HUES6 (cell line): ENCODE data around the gene OTOF.

Source experiments
- H3K27ac ChIP-seq: 2 replicates; pipeline ENCODE4 v1.7.0; 2013; ENCODE audit warnings: low read depth, mild to moderate bottlenecking, low read length, inconsistent platforms
- H3K27me3 ChIP-seq: 2 replicates; pipeline ENCODE4 v1.6.1; 2013; ENCODE audit warnings: low read length; ENCODE audit not compliant: control insufficient read depth, insufficient read depth
- H3K36me3 ChIP-seq: 2 replicates; pipeline ENCODE4 v1.6.1; 2013; ENCODE audit warnings: low read length; ENCODE audit not compliant: control insufficient read depth, insufficient read depth
- H3K4me1 ChIP-seq: 2 replicates; pipeline ENCODE4 v1.6.1; 2013; ENCODE audit warnings: low read length; ENCODE audit not compliant: control insufficient read depth, insufficient read depth
- H3K4me3 ChIP-seq: 2 replicates; pipeline ENCODE4 v1.5.1; 2013; ENCODE audit warnings: low read depth, low read length
- H3K9ac ChIP-seq: one replicate; pipeline ENCODE4 v1.6.1; 2013; ENCODE audit warnings: mild to moderate bottlenecking, low read length
- H3K9me3 ChIP-seq: 2 replicates; pipeline ENCODE4 v1.6.1; 2013; ENCODE audit warnings: low read depth, low read length; ENCODE audit not compliant: control insufficient read depth, insufficient read depth

The OTOF gene

DNA sequence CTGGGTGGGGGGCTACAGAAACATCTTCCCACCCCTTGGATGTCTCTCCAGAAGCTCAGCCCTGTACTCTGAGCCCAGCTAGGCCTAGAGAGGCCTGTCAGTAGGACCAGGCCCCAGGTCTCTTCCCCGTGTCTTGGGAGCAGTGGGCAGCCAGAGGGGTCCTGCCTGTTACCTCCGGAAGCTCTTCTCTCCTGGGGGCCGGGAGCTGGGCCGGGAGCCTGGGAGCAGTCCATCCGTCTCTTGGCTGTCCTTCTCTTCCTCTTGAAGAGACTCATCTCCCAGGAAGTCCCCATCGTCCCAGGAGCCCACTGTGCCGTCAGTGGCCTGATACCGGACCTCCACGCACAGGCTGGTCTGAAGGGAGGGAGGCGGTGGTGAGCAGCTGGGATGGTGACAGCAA lies 38.3 kb upstream of the OTOF start:
- H3K9ac ChIP-seq = no peak overlapping the region
- no peak overlapping the region for H3K27ac ChIP-seq
- no peaks in the 10 kb centered on the region for H3K27me3 ChIP-seq
- no peaks in the 10 kb centered on the region for H3K36me3 ChIP-seq
- no peak overlapping the region for H3K4me3 ChIP-seq
- no peaks in the 10 kb centered on the region for H3K4me1 ChIP-seq
- H3K9me3 ChIP-seq = no peaks in the 10 kb centered on the region

DNA sequence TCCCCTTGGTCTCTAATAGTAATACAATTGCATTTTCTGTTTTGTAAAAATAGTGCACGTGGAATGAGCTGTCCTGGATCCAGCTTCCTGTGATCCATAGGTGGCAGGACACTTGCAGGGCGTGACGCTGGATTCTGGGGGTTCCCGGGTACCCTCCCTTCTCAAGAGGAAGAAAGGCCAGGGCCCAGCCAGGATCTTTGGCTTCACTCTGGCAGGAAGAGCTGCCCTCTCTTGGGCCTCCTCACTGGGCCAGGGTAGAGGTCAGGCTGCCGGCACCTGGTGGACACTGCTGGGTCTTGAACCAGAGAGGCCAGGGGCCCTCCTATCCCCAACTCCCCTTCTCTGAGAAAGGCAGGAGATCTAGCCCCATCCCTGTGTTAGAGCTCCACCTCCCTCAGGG lies 37.8 kb upstream of the OTOF start:
- no peaks in the 10 kb centered on the region for H3K9me3 ChIP-seq
- H3K27me3 ChIP-seq = no peaks in the 10 kb centered on the region
- H3K27ac ChIP-seq = no peak overlapping the region
- no peak overlapping the region for H3K4me3 ChIP-seq
- no peaks in the 10 kb centered on the region for H3K36me3 ChIP-seq
- H3K4me1 ChIP-seq = no peaks in the 10 kb centered on the region
- H3K9ac ChIP-seq = no peak overlapping the region

DNA sequence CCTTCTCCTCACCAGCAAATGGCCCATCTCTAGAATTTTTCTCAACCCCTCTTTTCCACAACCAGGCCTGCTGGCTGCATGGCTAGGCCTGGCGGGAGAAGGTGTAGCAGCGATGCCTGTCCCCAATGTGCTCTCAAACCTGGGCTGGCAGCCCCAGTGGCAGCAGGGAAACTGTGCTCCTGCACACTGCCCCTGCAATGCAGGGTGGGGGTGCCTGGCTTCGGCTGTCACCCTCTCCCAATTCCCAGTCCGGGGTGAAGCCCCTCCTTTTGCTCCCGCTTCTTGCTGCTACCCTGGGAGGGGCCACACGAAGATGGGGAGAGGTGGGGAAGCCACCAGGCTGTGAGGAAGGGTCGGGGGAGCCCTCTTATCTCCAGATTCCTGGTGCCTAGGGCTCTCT lies 36.1 kb upstream of the OTOF start:
- H3K4me1 ChIP-seq = no peaks in the 10 kb centered on the region
- no peaks in the 10 kb centered on the region for H3K36me3 ChIP-seq
- H3K4me3 ChIP-seq = no peak overlapping the region
- H3K27me3 ChIP-seq = no peaks in the 10 kb centered on the region
- H3K9me3 ChIP-seq = no peaks in the 10 kb centered on the region
- H3K9ac ChIP-seq = no peak overlapping the region
- no peak overlapping the region for H3K27ac ChIP-seq

DNA sequence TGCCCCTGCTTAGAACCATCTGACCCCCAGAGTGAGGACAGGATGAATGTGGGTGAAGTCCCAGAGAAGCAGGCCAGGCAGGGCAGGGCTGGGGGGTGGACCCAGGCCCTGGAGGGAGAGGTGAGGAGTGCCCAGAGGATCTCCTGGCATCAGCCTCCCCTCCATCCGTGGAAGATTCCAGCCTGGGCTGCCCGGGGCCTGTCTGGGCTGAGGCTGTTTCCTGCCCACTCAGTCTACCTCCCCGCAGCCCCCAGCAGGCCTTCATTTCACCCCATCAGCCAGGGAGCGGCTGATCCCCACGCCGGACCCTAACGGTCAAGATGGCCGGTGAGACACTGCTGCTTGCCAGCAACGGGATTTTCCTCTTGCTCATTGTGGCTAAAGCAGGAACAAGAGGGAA lies 35.3 kb upstream of the OTOF start:
- Histone ChIP-seq H3K27ac (no peak overlapping the region), H3K36me3 (no peaks in the 10 kb centered on the region), H3K27me3 (no peaks in the 10 kb centered on the region), H3K9ac (no peak overlapping the region), H3K4me1 (no peaks in the 10 kb centered on the region), H3K4me3 (no peak overlapping the region), H3K9me3 (no peaks in the 10 kb centered on the region)

- H3K27ac ChIP-seq = no peak overlapping the region
- H3K36me3 ChIP-seq = no peaks in the 10 kb centered on the region
- H3K27me3 ChIP-seq = no peaks in the 10 kb centered on the region
- H3K4me1 ChIP-seq = no peaks in the 10 kb centered on the region
- no peaks in the 10 kb centered on the region for H3K9me3 ChIP-seq
- no peak overlapping the region for H3K9ac ChIP-seq
- no peak overlapping the region for H3K4me3 ChIP-seq
These were observed 33.5 kb upstream of the OTOF start for GRCh38 chr2:26511466-26511865.

- Histone ChIP-seq H3K4me3 (no peak overlapping the region), H3K27ac (no peak overlapping the region), H3K36me3 (no peaks in the 10 kb centered on the region), H3K9ac (no peak overlapping the region), H3K9me3 (no peaks in the 10 kb centered on the region), H3K27me3 (no peaks in the 10 kb centered on the region), H3K4me1 (no peaks in the 10 kb centered on the region)
These were observed 32.5 kb upstream of the OTOF start for GRCh38 chr2:26510344-26510973.

GRCh38 chr2:26509141-26509540 lies 31.2 kb upstream of the OTOF start:
- no peak overlapping the region for H3K27ac ChIP-seq
- no peaks in the 10 kb centered on the region for H3K36me3 ChIP-seq
- H3K9ac ChIP-seq = no peak overlapping the region
- H3K27me3 ChIP-seq = peaks cover 8% of the 10 kb centered on the region
- H3K4me1 ChIP-seq = peaks cover 1% of the 10 kb centered on the region; the same call in 1 of the 2 replicates
- H3K9me3 ChIP-seq = no peaks in the 10 kb centered on the region
- H3K4me3 ChIP-seq = no peak overlapping the region

DNA sequence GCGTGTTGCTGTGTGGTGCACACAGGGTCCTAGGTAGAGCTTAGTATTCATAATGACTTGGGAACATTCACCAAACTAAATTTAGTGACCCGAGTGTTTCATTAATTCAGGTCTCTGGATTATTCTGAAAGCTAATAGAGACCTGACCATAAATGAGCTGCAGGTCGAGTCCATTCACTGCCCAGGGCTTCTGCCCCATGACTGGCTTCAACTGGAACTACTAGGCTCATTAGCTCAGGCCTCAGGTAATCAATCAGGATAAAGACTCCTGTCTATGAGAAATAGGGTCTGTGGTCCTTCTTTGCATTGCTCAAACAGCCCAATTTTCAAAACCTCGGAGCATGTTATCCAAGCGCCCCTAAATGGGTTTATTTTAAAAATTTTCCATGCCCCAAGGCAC lies 30.0 kb upstream of the OTOF start:
- Histone ChIP-seq H3K27ac (no peak overlapping the region), H3K36me3 (no peaks in the 10 kb centered on the region), H3K4me1 (peaks cover 8% of the 10 kb centered on the region), H3K9ac (no peak overlapping the region), H3K9me3 (no peaks in the 10 kb centered on the region), H3K4me3 (no peak overlapping the region), H3K27me3 (peaks cover 14% of the 10 kb centered on the region)

DNA sequence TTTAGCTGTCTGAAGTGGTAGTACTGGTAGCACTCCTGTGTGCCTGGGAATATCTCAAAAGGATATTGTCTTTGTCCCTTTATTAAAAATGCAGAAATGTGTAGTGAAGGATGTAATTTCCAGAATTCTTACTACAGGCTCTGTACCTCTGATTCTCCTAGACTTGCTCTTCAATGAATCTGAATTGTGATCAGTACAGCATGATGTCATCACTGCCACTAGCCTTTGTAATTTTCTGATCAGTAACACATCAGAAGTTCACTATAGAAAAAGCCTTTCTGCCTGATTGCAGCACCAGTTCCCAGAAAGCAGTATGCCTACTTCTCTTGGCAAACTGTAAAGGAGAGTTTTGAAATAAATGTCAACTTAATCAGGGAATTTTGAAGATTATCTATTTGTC lies 29.2 kb upstream of the OTOF start:
- no peaks in the 10 kb centered on the region for H3K36me3 ChIP-seq
- peaks cover 8% of the 10 kb centered on the region for H3K4me1 ChIP-seq
- no peaks in the 10 kb centered on the region for H3K9me3 ChIP-seq
- peaks cover 14% of the 10 kb centered on the region for H3K27me3 ChIP-seq
- no peak overlapping the region for H3K4me3 ChIP-seq
- H3K27ac ChIP-seq = no peak overlapping the region
- H3K9ac ChIP-seq = no peak overlapping the region

DNA sequence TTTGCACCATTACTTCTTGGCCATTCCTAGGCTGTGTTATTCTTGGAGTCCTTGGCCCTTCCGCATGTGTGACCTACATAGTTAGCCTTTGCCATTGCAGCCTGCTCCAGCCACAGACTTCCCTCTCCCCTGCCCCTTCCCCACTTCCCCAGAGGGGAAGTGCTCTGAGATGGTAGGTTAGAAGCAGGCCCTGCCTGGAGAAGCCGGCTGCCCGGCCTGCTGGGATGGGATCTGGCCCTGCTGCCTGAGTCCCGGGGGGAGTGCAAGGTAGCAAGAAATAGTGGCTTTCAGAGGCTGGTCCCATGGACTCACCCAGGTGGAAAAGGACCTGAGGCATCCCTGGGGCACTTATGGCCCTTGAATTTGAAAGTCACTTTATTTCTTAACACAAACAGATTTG lies 28.4 kb upstream of the OTOF start:
- H3K27me3 ChIP-seq = peaks cover 14% of the 10 kb centered on the region

DNA sequence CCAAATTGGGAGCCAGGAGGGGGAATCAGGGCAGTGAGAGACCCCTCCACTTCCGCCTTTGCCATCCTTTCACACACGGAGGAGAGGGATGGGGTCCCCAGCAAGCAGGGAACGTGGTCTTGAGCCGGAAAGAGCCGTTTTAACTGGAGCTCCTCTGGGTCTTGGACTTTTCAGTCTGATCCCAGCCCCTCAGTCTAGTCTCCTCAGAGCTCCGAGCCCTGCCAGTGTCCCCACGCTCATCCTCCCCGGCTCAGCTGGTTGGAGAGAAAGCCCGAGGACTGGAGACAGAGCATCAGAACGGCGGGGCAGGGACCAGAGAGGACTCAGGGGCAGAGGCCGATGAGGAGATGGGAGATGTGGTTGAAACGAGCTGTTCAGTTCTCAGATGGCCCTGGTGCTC lies 26.1 kb upstream of the OTOF start:
- H3K27ac ChIP-seq = no peak overlapping the region
- H3K9me3 ChIP-seq = no peaks in the 10 kb centered on the region
- peaks cover 13% of the 10 kb centered on the region for H3K4me1 ChIP-seq
- peak overlapping the region; percentile 59 for H3K4me3 ChIP-seq
- peak overlapping the region; percentile 57 for H3K9ac ChIP-seq
- peaks cover 14% of the 10 kb centered on the region for H3K27me3 ChIP-seq
- H3K36me3 ChIP-seq = no peaks in the 10 kb centered on the region

More for the DNA sequence above, 28.4 kb upstream of the OTOF start:
- no peak overlapping the region for H3K9ac ChIP-seq
- no peak overlapping the region for H3K27ac ChIP-seq
- no peaks in the 10 kb centered on the region for H3K36me3 ChIP-seq
- peaks cover 8% of the 10 kb centered on the region for H3K4me1 ChIP-seq
- no peaks in the 10 kb centered on the region for H3K9me3 ChIP-seq
- no peak overlapping the region for H3K4me3 ChIP-seq
